ENCODE measurements around the gene NFKB1.

Gene NFKB1

DNA sequence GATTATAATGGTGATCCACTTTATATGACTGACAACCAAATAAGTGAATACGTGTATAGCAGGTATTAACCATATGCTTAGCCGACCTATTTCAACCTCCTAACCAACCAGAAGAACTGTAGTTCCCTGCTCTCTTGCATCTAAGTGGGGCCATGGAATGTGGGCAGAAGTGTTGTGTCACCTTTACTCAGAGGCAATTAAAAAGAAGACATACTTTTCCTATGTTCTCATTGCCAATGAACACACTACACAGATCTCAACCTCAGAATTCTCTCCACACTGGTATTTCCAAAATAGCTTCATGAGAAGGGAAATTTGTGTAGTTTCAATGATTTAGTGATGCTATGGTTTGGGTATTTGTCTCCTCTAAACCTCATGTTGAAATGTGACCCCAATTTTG is 3.2 kb upstream of the NFKB1 start:
- no peak for DNase-seq

DNA sequence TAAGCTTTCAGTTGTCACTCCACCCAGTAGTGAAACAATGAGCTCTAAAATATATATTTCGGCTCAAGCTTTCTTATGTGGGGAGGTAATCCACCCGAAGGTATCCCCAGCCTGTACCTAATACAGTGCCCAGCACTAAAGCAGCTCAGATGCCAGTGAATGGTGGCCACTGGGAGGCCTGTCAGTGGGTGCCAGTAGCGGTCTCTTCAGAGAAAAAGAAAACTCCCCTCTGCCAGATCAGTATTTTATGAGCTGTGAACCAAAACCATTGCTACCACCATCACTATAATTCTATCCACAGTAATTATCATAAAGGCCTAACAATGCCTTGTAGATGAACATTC is 835 bp upstream of the NFKB1 start:
- no peak for DNase-seq

DNA sequence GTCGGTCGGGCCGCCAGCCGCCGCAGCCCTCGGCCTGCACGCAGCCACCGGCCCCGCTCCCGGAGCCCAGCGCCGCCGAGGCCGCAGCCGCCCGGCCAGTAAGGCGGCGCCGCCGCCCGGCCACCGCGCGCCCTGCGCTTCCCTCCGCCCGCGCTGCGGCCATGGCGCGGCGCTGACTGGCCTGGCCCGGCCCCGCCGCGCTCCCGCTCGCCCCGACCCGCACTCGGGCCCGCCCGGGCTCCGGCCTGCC is 213 bp downstream of the NFKB1 start:
- no peak for DNase-seq

DNA sequence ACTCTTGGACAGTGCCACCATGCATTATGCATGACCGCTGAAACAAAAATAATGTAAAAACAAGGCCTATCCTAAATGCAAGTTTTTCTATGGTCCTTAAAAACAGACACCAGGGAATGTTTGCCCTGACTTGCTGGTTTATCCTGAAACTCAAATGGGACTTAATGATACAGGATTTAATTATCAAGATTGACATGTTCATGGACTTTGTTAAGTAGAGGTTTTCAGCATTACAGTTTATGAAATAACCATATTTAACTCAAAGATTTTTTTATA is 1.3 kb downstream of the NFKB1 start:
- no peak for DNase-seq

DNA sequence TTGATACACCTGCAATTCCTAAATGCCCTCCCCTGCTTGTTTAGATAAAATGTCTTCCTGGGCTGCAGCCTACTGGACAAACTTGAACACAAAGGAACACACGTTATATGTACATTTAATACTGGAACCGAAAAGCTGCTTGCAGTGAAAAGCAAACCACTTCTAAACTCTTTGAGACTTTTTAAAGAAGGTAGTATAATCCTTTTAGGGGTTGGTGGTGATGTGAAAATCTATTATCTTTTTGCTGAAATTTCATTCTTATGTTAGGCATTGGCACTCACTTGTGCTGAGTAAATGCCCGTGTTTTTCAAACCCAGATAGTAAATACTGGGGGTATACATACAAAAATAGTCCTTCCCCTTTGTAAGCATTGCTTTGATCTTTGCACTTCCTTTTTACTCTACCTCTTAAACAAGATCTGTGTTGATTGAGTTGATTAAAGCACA is 2.2 kb downstream of the NFKB1 start:
- no peak for DNase-seq

DNA sequence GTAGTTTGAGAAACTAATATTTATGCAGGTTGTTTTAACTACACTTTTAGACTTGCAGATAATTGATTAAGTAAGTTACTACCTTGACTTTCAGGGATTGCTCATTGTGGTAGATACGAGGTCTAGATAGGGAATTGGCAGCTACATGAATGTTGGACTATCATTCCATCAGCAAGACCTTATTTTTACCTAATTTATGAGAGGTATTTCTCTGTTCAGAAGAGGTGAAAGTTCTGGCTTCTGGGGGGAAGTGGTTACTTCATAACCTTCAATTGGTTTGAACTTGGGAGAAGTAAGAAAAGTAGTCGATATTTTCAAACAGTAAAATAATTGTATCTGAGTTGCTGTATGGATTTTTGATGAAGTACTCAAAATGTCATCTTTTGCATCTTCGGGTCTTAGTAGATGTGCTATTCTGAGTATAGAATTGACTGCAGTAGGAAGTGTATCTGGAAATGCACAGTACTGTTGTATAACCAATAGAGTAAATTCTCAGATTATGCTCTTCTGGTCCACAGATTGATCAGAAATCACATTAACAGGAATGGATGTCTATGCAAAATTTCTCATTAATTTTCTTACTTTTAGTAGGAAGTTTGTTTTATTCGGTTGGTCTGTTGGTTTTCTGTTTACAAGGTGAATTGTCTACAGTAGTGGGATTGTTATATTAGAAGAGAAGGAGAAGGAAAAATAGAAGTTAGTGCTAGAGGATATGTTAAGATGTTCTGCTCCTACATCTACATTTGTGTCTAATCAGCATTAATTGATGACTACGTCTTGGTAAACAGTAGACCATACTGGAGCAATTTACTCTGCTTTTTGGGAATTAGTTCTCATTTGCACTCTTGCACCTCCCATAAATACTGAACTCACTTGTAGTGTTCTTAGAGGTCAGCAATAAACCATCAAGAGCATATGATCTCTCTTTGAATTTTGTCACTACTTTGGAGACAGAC is 3.0 kb downstream of the NFKB1 start:
- DNase-seq, result no peak

DNA sequence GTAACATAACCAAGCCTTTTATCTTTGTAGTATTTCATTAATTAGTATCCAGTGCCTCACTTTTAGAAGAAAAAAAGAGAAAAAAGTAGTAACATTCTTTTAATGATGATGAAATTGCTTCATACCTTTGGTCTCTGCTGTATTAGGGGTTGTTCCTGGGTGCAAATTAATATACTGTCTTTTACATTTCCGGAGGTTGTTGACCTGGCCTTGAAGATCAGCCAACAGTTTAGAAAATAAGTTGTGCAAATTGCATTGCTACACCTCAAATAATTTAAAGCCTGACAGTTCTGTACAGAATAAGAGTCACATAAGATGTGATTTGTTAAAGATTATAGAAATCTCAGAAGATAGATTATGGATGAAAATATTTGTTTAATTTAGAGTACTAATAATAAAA is 3.8 kb downstream of the NFKB1 start:
- DNase-seq, result no peak

DNA sequence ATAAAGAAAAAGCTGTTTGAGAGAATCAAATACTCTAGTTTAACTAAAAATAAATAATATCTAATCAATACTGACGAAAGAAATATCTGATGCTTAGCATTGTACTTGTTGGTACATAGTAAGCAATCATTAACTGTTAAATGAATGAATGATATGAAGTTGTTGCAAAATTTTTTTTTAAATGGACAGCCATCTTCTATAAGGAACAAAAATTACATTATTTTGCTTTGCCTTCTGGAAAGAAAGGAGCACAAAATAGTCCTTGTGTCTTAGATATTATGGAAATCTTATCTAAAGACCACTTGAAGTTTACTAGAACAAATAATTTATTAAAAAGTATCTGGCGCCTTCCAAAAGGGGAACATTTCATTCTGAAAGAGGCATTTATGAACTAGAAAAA is 4.5 kb downstream of the NFKB1 start:
- no peak for DNase-seq

DNA sequence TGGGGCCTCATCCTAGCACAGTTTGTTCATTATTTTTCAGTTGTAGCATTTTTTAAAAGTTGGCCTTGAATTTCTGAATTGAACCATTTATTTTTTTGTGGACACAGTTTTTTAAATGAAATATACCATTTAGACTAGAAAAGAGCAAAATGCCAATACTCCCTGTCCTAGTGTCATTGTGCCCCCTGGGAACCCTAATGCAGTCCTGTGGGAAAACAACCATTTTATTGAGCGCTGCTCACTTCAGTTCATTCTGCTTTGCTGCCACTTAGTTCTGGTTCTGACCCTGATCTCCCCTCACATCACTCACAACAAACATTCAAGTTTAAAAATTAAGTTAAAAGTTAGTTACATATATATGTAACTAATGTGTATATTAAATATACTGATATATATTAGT is 5.4 kb downstream of the NFKB1 start:
- DNase-seq, result no peak

DNA sequence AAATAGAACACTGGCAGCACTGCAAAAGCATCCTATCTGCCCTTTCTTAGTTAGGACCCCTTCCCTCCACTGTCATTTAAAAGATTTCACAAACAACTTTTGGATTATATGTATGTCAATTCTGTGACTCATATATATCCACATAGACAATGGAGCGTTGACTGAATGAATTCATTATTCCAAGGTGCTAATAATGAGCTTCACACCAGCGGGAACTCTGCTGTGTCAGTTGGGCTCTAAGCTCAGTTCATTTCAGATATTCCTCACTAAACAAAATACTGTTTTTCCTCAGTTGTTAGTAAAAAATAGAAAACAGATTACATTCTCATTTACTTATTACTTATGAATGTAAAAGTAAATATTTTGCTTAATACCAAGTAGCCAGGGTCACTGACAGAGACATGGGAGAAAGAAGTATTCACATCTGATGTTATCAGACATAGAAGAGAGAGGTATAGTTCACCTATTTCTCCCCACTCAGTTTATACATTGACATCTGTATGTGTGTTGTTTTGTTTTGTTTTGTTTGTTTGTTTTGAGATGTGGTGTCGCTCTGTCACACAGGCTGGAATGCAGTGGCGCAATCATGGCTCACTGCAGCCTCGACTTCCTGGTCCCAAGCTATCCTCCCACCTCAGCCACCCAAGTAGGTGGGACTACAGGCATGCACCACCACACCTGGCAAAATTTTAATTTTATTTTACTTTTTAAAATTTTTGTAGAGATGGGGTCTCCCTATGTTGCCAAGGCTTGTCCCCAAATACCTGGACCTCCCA is 10.9 kb downstream of the NFKB1 start:
- no peak for DNase-seq

DNA sequence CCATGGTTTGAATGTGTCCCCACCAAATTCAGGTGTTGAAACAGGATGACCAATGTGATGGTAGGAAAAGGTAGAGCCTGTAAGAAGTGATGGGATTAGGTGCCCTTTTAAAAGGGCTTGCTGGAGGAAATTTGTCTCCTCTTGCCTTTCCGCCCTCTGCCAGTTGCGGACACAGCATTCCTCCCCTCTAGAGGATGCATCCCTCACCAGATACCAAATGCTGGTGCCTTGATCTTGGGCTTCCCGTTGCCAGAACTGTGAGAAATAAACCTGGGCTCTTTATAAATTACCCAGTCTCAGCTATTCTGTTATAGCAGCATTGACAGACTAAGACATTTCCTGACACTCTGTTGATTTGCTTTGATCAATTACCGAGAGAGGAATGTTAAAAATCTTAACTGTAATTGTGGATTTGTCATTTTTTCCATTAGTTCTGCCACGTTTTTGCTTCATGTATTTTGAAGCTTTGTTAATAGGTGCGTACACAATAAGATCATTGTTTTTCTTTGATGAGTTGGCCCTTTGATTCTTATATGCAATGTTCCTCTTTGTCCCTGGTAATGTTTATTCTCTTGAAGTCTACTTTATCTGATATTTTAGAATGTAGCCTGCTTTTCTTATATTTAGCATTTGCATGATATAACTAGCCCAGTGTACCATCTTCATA is 13.3 kb downstream of the NFKB1 start:
- no peak for DNase-seq

DNA sequence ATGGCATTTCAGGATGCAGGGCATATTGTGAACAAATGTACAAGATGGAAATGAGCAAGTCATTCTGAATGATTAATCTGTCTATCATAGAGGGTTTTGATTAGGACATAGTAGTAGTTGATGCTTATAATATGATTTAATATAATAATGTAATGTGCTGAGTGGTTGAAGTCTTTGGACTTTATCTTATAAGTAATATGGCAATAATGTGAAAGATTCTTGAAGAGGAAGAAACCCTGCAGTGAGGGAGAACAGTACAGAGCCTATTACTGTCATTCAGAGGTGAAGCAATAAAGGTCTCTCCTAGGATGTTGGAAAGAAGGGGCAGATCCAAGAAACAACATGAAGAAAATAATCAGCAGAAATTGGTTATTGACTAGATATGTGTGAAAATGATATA is 16.6 kb downstream of the NFKB1 start:
- DNase-seq, result no peak

DNA sequence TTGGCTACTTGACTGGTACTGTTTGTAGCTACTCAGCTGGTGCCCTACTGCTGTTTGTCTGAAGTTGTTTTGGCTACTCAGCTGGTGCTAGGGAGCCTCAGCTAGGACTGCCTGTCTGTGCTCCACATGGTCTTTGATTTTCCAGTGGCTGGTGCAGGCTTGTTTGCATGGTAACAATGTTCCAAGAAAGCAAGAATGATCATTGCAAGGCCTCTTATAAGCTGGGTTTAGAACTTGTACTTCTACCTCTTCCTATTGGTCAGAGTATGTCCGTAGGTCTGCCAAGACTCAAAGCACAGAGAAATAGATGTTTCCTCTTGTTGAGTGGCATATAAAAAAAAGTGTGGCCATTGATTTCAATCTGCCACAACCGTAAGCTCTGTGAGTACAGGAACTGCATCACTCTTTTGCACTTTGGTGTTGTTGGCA is 17.6 kb downstream of the NFKB1 start:
- no peak for DNase-seq

DNA sequence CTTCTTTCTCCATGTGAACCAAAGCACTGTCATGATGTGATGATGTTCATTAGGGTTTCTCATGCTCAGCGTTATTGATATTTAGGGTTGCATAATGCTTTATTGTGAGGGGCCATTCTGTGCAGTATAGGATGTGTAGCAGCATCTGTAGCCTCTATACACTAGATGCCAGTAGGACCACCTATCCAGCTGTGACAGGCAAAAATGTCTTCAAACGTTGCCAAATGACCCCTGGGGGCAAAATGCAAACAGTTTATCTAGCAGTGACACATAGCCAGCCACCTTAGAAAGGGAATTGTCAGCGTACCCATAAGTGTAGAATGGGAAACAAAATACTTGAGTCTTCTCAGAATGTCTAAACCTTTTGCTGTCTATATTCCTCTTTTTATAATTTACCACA is 18.8 kb downstream of the NFKB1 start:
- no peak for DNase-seq

DNA sequence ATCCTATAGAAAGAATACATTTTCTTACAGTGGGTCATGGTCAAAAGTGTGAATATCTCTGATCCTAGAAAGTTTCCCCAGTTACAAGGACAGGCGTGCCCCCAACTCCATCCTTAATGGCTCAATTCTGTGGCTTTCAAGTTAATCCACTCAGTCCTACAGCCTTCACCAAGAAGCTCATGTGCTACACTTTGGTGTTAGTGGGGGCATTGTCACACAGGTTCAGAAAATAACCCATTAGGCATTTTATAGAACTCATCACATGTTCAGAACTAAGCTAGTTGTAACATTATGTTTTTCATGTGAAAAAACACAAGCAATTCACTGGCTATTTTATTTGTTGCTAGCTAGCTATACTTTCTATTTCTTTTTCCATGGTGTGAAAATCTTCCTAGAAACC is 20.4 kb downstream of the NFKB1 start:
- DNase-seq, result no peak

DNA sequence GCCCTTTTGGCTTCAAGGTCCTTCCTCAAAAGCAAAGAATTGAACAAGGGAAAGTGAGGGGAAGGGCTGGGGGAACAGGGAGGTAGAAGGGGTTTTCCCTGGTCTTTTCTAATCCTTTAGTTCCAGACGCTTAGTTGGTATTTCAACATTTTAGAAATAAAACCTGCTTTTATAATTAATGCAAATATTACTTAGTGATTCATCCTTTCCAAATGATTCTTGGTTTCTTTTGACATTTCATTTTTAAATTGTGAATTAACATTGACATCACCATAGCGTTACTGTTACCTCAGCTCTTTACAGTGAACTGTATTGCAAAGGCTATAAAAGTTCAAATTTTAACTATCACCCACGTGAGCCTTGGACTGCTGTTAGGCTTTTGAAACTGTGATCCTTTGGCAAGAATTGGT is 20.9 kb downstream of the NFKB1 start:
- no peak for DNase-seq

DNA sequence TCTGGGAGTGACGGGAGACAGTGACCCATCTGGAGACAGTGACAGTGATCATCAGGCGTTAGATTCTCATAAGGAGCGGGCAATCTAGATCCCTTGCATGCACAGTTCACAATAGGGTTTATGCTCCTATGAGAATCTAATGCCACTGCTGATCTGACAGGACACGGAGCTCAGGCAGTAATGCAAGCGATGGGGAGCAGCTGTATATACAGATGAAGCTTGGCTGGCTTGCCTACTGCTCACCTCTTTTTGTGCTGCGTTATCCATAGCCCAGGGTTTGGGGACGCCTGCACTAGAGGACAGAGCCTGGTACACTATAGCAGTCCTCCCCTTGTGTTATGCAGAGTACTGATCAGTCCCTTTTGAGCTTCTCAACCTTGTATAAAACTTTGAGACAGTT is 23.5 kb downstream of the NFKB1 start:
- no peak for DNase-seq

DNA sequence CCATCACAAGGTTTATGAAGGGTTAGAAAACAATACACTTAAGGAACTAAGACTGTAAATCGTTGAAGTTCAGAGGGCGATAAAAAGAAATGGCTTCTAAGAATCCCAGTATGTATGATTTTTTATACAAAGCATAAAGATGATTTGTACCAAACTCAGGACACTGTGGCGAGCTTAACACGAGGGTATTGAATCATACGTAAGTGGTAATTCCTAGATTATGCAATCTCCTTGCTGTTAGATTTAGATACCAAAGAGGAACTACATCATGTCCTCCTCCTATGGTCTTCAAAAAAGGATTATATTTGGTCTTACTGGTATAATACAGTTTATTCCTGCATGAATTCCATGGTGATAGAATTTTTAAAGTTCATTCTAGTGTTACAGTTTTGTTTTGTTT is 23.9 kb downstream of the NFKB1 start:
- DNase-seq, result no peak

DNA sequence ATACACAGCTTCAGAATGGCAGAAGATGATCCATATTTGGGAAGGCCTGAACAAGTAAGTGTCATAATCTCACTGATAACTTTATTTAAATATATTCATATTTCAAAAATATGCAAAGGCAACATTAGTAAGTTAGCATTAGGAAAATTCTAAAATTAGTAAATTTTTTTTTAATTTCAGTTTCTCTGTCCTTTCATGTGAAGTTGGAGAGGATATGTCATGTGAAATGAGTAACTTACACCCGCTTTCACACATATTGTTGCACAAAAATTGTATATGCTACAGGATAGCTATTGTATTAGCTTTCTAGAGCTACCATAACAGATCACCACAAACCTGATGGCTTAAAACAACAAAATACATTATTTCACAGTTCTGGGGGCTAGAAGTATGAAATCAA is 24.3 kb downstream of the NFKB1 start:
- DNase-seq, result no peak

DNA sequence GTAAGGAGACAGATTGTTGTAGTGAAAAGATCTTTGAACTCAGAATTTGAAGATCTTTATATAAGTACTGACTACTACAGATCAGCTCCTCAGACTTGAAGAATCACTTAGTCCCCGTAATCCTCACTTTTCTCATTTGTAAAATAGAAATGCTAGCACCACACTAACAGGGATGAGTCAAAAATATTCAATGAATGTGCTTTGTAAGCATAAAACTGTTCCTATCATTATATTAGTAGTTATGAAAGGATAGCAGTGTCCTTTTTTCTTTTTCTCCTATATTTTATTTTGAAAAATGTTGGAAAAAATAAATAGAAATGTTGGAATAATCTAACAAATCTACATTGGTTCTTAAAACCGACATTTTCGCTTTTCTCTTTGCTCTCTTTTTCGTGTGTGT is 25.4 kb downstream of the NFKB1 start:
- DNase-seq, result no peak

DNA sequence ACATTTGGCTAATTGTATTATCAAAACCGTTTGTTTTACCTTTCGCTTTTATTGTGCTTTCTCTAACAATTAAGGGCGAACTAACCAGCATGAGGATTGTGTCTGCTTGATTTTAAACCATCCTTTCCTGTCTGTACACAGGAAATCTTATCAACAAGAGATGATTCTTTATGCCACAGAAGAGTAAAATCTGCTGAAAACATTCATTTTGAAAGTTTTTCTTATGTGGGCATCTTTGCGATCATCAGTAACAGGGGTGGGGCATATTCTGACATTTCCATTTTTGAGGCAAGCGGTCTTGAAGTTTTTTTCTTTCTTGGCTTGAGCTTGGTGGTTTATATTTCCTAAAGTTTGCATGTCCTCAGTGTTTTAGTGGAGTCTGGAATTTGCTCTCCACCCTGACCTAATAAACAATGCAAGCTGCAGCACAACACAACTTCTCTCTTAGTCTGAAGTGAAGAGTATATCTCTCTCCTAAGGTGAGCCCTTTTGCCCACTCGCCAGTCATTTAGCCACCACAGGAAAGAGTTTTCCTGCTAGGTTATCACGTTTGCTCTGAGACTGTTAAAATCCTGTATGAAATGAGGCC is 26.6 kb downstream of the NFKB1 start:
- DNase-seq, result no peak

DNA sequence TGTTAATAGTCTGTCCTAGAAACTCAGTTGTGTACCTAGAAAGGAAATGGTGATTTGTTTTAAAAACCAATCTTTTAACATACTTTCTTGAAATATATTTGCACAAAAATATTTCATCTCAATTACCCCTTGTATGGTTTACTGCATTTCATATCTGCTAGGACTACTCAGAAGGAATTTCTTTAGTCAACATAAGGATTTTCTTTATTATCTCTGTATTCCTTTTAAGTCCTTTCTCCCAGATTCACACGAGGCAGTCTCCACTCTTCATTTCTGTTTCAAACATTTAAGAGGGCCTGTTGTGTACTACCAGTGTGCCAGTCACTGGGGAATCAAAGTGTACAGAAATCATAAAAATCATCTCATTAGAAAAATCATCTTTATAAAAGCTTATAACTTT is 28.8 kb downstream of the NFKB1 start:
- no peak for DNase-seq

DNA sequence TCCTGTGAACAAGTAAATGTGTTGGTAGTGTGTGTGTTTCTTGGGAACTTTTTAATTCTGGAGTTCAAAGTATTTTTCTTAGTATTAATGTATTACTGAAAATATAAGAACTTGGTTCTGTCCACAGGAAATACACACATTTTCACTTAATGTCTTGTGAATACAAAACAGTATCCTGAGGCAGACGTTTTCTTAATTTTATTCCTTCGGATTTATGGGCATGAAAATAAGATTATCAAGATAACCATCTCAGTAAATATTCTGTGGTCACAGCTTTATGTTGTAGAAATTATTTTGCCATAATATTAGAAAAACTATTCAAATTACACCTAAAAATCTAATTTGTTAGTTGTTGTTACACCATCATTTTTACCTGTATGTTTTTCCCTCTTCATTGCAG is 29.8 kb downstream of the NFKB1 start:
- no peak for DNase-seq

DNA sequence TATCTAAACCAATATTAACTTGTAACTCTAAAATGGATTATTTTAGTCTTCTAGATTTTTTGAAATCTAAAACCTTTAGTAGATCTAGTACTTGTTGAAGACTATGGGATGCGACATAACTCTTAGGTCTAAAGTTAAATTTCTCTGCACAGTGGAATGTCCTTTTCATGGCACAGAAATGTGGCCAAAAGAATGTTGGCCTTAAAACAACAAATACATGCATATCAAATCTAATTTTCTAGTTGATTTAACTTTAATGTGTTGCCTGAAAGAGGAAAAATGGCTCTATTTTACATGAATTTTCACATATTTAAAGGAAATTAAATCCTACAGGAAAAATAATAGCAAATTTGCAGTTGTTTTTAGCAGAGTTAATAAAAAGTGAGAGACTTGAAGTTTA is 30.3 kb downstream of the NFKB1 start:
- no peak for DNase-seq
